AG09309 (cell line): Measurements from ENCODE around the gene EPB41L4A.
"Not testable (repeated sequence)": the region's sequence is repeated elsewhere in the genome, so short reads cannot be mapped to it uniquely, and the experiment has no call there.

Experiments
- DNase-seq: peaks from one replicate; pipeline ENCODE4 v3.0.0-alpha.2; 2010; ENCODE audit warnings: low read depth
- H3K4me3 ChIP-seq: 2 replicates; pipeline ENCODE4 v1.5.1; 2011; ENCODE audit warnings: mild to moderate bottlenecking, low read depth, low read length, moderate library complexity; ENCODE audit not compliant: control insufficient read depth
- CTCF ChIP-seq: IDR thresholded peaks from 2 replicates; pipeline ENCODE4 v1.5.1; 2011; ENCODE audit warnings: mild to moderate bottlenecking, low read depth, low read length, inconsistent platforms; ENCODE audit not compliant: insufficient read depth, control insufficient read depth; ENCODE audit errors: missing control alignments

Gene EPB41L4A

GRCh38 chr5:112397690-112398089, 21.4 kb downstream of the EPB41L4A start:
- H3K4me3 ChIP-seq, result no peak overlapping the region
- no peak for TF ChIP-seq CTCF
- no peak for DNase-seq

GRCh38 chr5:112396430-112396829, 22.6 kb downstream of the EPB41L4A start:
- no peak overlapping the region for H3K4me3 ChIP-seq
- no peak for TF ChIP-seq CTCF
- no peak for DNase-seq

GRCh38 chr5:112395299-112395698, 23.8 kb downstream of the EPB41L4A start:
- not testable (repeated sequence) for DNase-seq

DNA sequence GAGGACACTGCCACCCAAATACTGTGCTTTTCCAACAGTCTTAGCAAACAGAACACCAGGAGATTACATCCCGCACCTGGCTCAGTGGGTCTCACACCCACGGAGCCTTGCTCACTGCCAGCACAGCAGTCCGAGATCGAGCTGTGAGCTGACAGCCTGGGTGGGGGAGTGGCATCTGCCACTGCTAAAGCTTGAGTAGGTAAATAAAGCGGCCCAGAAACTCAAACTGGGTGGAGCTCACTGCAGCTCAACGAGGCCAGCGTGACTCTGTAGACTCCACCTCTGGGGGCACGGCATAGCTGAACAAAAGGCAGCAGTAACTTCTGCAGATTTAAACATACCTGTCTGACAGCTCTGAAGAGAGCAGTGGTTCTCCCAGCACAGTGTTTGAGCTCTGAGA, 28.8 kb downstream of the EPB41L4A start:
- no peak overlapping the region for H3K4me3 ChIP-seq
- TF ChIP-seq CTCF, result no peak
- DNase-seq, result no peak

More at GRCh38 chr5:112395299-112395698, 23.8 kb downstream of the EPB41L4A start:
- not testable (repeated sequence) for H3K4me3 ChIP-seq

GRCh38 chr5:112388739-112389138, 30.3 kb downstream of the EPB41L4A start:
- no peak for DNase-seq

DNA sequence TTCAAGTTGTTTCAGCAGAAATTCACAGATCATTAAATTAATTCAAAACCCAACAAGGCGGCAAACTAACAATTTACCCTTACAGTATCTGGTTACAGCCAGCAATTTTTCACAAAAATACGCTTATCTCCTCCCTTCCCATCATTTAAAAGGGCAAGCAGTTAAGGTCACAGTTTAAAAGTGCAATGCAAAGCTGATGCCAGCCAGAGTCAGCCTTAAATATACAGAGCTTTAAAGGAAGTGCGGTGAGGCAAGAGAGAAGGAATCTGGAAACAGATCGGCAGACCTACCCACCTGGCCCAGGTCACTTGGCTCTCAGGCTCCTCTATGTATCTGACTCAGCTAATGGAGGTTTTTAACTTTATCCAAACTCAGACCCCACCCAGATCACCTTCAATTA, 31.0 kb downstream of the EPB41L4A start:
- DNase-seq, result no peak
- no peak for TF ChIP-seq CTCF
- no peak overlapping the region for H3K4me3 ChIP-seq

More at GRCh38 chr5:112388739-112389138, 30.3 kb downstream of the EPB41L4A start:
- H3K4me3 ChIP-seq, result no peak overlapping the region
- TF ChIP-seq CTCF, result no peak

- TF ChIP-seq CTCF, result no peak
- H3K4me3 ChIP-seq, result no peak overlapping the region
Observed at GRCh38 chr5:112386766-112387165, 32.3 kb downstream of the EPB41L4A start.

More at GRCh38 chr5:112386766-112387165, 32.3 kb downstream of the EPB41L4A start:
- DNase-seq, result no peak
